GM18499 (cell line): ENCODE data around the gene DGKI.

Experiments
- ATAC-seq: cut with Tn5 transposase; IDR thresholded peaks from one replicate; pipeline ENCODE4 v1.9.1; 2021; ENCODE audit warnings: moderate number of reproducible peaks; ENCODE audit not compliant: insufficient read depth, unreplicated experiment

DGKI gene

DNA sequence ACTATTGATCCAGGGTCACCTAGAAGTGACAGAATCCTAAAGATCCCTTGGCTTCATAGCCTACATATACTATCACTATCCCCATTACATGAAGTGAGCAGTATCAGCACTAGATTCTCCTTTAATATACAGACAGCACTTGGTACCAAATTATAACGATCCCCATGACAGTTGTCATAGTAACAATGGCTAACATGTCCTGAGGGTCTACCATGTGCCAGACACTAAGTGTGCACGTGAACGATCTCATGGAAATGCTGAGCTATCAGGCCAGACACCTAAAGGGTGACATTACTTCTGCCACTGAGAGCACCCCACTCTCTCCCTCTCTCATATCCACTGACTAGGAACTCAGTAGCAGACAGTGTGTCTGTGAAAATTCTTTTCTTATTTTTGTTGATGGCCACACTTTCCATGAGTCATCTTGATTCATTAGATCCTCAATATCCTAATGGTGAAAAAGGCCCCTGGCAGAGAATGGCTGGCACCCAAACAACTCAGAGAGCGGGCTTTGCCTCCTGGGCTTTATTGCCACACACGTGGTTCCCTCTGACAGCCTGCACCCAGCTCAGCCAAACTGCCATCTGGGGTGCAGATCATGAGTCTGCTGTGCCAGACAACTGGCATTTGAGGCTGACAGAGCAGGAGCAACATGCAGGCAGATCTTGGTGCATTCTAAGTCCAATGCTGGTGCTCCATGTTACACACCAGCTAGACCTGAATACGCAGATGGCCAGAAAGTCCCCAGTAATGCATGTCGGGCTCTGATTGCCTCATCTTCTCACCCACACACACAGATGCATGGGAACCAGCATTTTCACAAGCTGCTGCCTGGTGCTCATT lies 176.3 kb downstream of the DGKI start:
- no peak for ATAC-seq

DNA sequence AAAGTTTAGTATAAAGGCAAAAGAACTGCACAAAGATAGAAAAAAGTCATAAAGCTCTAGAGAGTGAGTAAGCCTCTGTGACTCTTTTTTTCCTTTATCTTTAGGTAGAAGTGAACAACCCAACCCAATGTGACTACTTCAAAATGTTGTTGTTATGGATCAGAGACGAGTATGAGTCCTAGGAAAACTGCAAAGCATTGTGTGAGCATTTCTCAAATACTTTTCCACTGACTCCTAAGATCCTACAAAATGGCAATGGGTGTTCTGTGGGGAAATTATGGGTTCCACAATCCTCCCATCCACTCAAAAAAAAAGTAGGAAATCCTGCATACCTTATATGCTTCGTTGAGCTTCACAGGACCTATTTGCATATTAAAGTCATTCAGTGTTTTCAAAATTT lies 177.1 kb downstream of the DGKI start:
- ATAC-seq = no peak

DNA sequence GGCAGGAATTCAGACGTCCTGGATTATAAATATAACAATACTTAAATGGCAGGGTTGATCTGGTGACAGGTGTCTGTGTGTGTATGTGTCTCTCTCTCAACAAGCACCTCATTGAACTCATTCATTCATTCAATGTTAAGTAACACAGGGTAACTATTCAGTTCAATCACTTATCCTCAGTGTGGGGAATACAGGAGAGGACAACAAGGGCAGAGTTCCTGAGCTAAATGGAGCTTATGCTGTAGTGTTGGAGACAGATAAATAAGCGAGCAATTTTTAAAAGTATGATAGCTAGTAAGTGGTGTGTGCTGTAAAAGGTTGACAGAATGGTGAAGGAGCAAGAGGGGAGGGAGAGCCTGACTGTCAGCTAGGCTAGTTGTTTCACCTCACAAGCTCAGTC lies 178.4 kb downstream of the DGKI start:
- ATAC-seq = no peak

DNA sequence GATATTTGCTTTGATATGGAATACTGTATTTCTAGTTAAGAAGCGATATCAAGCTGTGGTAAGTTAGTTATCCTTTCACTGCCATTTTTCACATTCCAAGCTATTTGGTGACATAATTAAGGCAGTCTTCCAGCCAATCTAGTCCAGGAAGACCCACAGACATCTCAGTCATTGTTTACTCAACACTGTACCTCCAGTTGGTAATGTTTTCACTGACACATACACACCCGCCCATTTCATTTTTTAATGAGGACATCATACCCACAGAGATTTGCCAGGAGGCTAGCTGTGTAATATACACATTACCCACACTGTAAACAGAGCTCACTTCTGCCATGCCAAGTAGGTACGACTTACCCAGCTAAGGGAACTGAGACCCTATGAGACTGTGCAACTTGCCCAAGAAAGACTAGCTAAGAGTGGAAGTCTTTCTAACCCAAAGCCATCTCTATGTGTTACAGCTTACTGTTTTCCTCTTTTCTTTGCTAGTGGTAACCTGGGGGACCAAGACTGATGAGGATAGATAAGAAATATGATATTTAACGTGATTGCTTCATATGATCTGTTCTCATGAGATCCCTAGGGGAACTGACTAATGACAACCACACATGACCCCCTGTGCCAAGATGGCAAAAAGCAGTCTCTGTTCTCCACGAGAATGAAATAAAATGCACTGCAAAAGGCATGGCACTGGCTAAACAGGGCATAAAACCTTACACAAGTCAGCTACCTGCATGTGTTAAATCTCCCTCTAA lies 179.0 kb downstream of the DGKI start:
- no peak for ATAC-seq

DNA sequence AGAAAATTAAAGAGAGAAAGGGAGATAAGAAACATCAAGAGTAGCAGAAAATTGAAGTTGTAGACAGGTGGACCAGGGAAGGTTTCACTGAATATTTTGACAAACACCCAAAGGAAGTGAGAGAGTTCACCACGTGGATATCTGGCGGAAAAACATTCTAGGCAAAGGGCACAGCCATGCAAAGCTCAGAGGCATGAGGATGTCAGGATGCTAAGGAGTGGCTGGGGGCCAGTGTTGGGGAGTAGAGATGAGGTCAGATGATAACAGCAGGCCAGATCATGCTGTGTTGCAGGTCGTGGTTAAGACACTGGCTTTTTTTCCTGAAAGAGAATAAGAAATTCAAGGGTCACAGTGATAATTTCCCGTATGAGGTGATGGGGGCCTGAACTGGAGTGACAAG lies 181.9 kb downstream of the DGKI start:
- no peak for ATAC-seq

DNA sequence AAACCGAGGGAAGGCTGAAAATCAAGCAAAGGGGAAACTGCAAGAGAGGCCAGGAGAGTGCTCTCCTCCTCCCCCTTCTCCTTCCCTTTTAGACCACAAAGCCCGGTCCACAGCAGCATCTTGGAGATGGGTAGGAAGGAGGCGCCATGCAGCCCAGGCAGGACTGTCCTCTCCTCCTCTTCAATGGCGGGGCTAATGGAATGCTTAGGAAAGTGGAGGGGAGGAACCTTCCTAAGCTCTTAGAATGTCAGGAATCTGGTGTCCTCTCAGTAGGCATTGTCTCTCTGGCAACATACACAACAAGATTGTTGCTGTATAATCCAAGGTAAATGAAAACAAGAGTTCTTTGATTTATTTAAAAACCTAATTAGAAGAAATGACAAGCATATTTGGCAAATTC lies 185.1 kb downstream of the DGKI start:
- ATAC-seq = no peak

DNA sequence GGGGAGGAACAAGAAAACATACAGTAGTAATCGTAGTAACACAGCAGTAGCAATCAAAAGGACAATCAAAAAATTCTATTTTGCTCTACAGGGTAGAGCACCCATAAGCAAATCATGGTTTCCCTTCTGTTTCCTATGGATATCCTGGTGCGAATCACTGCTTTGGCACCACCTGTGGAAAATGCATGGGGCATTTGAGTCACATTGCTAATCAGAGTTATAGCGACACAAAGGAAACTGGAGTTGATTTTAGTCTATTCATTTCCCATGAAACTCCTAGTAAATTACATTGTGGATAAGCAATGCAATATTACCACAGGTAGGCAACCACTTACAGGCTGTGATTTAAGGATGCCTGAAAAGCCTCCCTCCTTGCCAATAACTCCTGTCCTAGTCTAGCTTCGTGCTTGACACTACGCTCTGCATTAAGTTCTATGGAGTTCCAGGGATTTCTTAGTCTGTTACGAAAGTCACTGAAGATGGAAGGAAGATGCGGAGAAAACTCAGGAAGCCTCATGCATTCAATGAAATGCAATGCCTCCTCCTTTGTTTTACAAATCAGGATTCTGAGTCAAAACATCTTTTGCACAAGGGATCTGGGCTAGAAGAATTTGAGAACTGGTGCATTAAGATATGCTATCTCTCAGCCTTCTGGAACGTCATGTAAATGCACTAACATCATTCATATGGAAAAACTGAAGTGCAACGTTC lies 188.4 kb downstream of the DGKI start:
- no peak for ATAC-seq

DNA sequence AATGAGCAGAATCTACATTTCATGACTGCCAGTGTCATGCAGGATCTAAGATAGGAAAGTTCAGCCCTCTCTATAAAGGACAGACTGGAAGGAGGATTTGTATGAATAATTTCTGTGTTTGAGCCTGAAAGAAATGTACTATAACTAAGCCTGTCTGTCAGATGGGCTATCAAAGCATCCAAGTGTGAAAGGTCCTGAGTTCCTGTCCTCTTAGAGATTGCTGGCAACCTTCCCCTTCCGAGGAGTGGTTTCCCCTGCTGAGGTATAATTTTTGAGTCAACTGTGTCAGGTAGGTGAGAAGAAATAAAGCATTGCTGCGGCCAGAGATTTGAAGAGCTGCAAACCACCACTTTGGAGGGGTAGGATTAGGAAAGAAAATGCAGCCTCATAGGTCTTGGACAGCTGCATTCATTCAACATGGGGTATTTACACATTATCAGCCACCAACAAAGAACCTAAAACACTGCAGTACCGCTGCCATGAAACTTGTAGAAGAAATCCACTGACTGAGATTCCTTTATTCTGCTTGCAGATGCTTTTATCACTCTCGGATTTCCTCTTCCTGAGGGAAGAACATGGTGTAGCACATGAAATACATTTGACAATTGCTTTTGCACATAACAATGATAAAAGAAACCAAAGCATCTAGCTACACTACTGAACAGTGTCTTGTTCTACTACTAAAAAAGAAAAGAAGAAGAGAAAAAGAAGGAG lies 189.1 kb downstream of the DGKI start:
- ATAC-seq = no peak

DNA sequence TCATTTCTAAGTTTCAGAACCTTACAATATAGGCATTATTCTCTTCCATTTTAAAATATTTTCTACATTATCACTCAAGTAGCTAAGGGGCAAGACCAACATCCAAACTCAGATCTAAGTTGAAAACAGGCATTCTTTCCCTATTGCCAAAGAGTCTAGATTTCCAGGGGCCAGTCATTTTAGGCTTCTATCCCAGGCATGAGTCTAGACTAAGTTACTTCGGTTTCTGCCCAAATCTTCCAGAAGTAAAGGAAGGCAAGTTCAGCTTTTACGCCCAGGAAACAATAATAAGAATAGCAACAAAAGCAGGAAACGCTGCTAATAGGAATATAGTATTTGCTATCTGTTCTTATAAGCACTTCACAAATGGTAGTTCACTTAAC lies 189.9 kb downstream of the DGKI start:
- no peak for ATAC-seq

DNA sequence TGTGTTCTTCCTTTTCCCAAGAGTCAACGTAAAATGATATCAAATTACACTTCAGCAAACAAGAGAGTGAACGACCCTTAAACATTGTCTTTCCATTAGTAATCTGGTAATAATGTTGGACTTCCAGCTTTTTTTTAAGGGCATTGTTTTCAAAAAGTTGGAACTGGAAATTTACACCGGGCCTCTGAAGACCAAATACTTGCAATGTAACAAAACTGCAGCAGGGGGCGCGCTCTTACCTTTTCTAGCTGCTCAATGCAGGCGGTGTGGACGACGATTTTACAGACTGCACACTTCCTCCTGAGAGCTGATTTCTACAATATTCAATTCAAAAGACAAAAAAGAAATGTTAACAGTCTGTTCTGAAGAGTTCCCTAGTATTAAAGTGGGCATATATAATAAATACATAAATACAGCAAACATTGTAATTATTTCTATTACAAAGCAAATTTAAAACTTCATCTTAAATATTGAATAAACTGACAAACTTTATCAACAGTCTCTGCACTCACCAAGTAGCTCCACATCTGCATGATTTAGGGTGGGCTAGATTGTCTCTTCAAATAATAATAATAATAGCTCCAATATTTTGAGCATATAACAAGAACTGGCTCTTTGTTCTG lies 190.4 kb downstream of the DGKI start:
- no peak for ATAC-seq

DNA sequence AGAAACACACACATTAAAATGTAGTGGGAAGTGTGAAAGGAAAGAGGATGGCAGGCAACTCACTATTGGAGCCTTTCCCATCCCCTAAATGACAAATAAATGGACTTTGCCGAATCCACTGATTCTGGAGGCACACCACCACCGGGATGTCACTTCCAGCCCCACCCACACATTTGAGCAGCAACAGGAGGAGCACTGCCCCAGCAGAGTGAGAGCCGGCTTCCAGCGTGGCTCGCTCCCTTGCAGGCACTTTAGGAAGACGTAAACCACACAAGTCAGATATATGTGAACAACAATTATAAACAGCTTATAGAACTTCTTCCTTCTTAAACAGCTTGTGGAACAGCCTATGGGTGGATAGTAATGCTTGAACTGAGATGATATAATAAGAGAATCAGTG lies 191.0 kb downstream of the DGKI start:
- ATAC-seq = no peak

DNA sequence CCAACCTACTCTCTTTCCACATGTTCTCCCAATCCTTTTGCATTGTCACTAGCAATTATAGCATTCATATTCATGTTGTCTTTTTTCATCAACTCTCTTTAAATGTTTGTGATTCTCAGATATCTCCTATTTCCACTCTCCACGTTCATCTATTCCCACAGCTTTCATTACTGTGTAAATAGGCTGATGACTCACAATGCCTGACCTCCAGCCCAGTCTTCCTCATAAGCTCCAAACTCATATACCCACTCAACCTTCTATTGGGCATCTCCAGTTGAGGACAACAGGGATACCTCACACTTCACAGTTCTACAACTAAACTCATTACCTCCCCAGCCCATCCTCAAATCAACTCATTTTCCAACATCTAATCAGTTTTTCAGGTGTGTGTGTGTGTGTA lies 194.1 kb downstream of the DGKI start:
- no peak for ATAC-seq

DNA sequence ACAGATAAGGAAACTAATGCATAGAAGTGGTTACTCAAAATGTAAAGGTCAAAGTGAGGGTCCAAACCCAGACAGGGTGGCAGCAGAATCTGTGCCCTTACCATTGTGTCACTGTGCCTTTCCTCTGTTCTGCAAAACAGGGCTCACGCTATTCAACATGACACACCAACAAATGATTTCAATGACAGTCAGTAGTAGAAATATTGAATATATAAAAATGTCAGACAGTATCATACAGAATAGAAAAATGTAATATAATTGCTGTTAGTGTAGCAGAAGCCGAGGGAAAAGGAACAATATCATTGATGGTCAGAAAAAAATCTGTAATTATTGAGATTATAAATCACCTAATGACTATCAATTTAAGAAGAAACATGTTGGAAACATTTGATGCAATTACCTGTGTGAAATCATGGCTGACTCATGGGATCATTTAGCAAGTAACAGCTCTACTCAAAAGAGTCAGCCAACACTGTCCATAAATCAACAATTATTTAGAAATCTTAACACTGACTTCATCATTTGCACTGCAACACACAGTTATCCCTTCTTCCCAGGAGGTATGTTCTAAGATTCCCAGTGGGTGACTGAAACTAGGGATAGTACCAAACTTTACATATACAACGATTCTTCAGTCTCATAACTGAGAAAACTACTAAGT lies 198.7 kb downstream of the DGKI start:
- no peak for ATAC-seq

DNA sequence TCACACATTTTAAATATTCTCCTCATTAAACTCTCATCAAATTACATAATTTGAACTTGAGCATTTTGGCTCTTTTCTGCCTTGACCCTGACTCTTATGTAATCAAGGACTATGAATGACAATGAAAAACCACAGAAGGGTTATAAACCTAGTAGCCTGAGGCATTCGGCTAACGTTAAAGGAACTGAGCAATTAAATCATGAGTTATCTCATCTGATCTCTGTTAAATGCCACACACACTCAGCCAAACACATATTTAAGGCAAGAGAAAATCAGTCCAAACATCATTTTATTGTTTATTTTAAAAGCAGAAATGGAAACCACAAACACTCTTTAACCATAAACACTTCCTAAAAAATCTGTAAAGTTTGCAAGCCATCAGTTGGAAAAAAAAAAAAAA lies 204.3 kb downstream of the DGKI start:
- no peak for ATAC-seq

DNA sequence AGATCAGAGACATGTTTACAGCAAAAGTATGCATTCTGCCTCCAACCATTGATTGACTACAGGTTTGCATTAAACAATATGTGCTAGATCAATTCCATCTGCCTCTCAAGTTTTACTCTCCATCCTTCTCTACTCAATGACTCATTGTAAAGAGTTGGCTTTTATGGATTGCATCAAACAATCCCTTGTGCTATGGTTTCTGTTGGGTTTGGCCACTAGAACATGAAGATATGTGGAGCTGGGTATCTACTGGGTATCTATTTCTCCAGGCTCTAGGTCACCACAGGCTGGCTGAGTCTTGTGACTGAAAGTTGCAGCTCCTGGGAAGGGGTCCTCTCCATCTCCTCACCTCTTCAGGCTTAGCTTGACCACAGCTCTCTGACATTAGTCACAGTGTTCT lies 204.7 kb downstream of the DGKI start:
- no peak for ATAC-seq

DNA sequence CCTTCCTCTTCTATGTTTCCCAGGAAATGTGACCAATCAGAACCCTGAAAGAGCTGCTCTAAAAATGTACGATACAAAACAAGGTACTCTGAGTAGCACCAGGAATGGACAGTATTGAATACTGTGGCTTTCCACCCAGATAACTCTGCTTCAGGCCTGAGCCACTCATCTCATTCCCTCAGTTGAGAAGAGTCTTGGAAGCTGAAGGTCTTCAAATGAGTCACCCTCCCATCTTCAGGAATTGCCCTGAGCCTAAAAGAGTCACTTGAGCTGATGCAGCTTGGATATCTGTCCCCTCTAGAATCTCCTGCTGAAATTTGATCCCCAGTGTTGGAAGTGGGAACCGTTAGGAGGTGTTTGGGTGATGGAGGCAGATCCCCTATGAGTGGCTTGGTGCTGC lies 210.4 kb downstream of the DGKI start:
- ATAC-seq = no peak

DNA sequence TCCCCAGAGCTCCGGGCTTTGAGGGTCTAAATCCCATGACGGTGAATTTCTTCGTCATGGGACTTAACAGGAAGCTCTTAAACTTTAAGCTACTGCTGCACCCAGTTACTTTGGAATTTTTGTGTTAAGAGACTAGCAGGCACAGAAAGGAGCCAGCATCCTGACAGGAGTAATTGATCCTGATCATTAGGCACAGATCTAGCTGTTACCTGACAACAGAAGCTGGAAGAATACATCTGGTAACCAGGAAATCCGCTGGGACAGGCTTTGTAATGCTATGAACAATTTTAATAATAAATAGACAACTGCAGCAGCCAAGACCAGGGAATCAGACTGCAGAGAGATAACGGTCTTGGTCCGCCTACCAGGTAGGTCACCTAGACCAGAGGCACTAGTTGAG lies 210.9 kb downstream of the DGKI start:
- no peak for ATAC-seq

DNA sequence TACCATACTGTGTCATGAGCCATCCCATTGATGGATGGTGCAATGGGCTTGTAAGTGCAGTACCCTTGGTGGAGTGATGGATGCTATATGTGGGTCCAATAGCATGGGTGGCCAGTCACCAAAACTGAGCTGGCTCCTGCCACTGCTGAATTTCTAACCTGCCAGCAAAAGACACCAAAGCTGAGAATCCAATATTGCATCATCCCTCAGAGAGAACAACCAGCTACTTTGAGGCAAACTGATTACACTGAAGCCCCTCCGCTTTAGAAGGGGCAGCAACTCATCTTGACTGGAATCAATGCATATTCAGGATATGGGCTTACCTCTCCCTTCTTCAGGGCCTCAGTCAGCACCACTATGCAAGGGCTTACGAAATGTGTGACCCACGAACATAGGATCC lies 211.6 kb downstream of the DGKI start:
- no peak for ATAC-seq

DNA sequence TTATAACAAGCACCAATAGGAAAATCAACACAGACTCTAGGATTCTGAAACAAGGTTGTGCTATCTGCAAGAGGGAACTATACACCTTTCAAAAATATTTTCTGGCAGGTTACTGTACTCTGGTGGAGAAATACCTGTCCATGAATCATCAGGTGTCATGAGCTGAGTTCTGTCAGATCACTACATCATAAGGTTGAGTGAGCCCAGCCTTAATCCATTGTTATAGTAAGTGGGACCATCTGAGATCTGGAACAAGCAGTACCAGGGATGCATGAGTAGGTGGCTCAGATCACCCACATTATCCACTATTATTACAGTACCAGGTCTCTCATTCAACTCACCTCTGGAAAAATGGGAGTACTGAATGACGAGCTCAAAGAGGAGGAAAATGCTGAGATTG lies 212.4 kb downstream of the DGKI start:
- no peak for ATAC-seq

DNA sequence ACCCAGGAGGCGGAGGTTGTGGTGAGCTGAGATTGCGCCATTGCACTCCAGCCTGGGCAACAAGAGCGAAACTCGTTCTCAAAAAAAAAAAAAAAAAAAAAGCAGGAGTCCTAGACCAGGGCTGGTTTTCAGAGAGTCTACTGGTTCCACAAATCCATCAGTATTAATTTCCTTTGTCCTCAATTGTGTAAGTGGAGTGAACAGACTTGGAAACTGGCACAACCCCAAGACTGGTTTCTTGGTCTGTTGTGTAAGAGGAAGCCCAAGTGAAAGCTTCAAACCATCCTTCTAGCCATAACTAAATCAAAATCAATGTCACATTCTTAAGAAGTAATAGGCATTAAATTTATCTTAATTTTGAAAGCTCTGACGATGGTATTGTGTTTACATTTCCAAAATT lies 213.6 kb downstream of the DGKI start:
- ATAC-seq = no peak
